ENCODE results near the gene KCTD11. TPM values are rescaled to one million over a fixed set of nuclear protein-coding genes. Genes with fewer than 3 reads are reported as not detected.

Gene KCTD11
- total and polyA plus RNA-seq, 2 of the 13 experiments (the other 11 are each of a cell fraction or from before 2014, with no cell fraction given): 1.6 to 2.6 TPM

GRCh38 chr17:7398612-7399011 is 46.6 kb downstream of the KCTD11 start:
- CTCF ChIA-PET (ENCODE audit: low intra/inter-chr PET ratio, low total read pairs): no interaction called here
- H3K27ac ChIP-seq (ENCODE audit: extremely low read length, insufficient read depth, low read length): no peak overlapping the region
- no peaks in the 10 kb centered on the region; a peak in 2 of 5 replicates for H3K27me3 ChIP-seq (ENCODE audit: control insufficient read depth in 1 of 2, insufficient read depth in 2 of 2, low read length in 2 of 2)
- no TSS peak for BruUV-seq (replicated peaks)
- no peaks in the 10 kb centered on the region for H4K20me1 ChIP-seq (ENCODE audit: insufficient read depth, low read length)
- in situ Hi-C loops (cut with HindIII; ENCODE audit: extremely low pct_ligation_motif_present, low pct_unique_long_range_greater_than_20kb): no loop called here
- H3K79me2 ChIP-seq (ENCODE audit: insufficient read depth, low read length): peaks cover 4% of the 10 kb centered on the region
- H3K9ac ChIP-seq (ENCODE audit: insufficient read depth, low read depth, low read length): no peak overlapping the region
- H3K4me1 ChIP-seq (ENCODE audit: insufficient read depth, low read length): peaks cover 17% of the 10 kb centered on the region
- H3K9me3 ChIP-seq (ENCODE audit: low read length): no peaks in the 10 kb centered on the region
- FAIRE-seq (no peak), ATAC-seq (no peak), DNase-seq (ENCODE audit: low spot score) (no peak)
- H3K4me3 ChIP-seq (replicated peaks in 1 of 3; ENCODE audit: insufficient read depth in 1 of 3, low read depth in 2 of 3, low read length in 3 of 3): no peak overlapping the region
- TF ChIP-seq POLR2A (IDR thresholded peaks at IDR 0.05; ENCODE audit: insufficient read depth in 1 of 2, low read depth in 2 of 2, low read length in 2 of 2) (0 out of 4 replicates have a peak, but pooled peaks of 1 of the 2 experiments have one; percentile 21), IRF1 (CRISPR knock-in tag; IDR thresholded peaks at IDR 0.05; ENCODE audit: low read depth) (no peak), ZNF121 (CRISPR knock-in tag; IDR thresholded peaks at IDR 0.05) (peak; percentile 90)
- WGBS (ENCODE audit: low lambda C conversion rate): 85% methylated on average over 2 of the region's 2 CpGs
- POLR2A ChIA-PET: interaction anchor here (0.6 to 1.5 kb wide), 3 partner anchors 36 to 162 kb away, joined by 3 to 4 read pairs (median 3); partner anchors contain the start of gene POLR2A
- H3K36me3 ChIP-seq (replicated peaks in 1 of 2; ENCODE audit: control insufficient read depth in 1 of 2, insufficient read depth in 2 of 2, low read length in 2 of 2): no peaks in the 10 kb centered on the region
- no peak overlapping the region for H3K4me2 ChIP-seq (ENCODE audit: low read depth, low read length)
- H2AFZ ChIP-seq (ENCODE audit: low read length): no peak overlapping the region
- intact Hi-C loops (cut with micrococcal nuclease; ENCODE audit: unreplicated experiment): no loop called here

DNA sequence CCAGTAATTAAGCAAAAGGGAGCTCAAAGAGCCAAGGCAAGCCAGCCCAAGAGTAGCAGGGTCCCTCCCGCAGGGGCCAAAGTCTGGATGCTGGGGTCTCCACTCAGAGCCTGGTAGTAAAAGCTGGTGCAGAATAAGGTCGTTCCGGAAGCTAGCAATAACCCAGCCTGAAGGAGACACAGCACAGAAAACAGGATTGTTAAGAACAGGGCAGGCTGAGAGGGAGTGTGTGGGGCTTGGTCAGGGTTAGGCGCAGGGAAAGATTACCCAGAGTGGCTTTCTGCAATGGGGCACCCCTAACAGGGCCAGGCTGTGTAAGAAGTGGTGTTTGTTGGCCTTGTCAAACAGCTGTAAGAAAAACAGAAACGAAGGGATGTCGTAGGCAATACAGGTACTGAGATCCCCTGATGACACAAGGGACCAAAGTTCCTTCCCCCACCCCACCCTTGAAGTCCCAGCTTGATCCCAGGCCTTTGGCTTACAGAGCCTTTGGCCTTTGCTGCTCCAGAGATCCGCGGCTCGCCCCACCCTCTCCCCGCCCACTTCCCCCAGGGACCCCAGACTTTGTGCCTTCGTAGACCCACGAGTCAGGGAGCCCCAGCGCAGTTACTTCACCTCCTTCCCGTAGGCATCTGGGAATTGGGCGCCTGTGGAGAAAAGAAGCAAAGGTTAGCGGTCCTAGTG is 51.2 kb downstream of the KCTD11 start:
- no peak overlapping the region for H2AFZ ChIP-seq (ENCODE audit: low read length)
- ChIA-PET CTCF (ENCODE audit: low intra/inter-chr PET ratio, low total read pairs) (no interaction called here), POLR2A (interaction anchor here (0.7 to 3.3 kb wide), 42 partner anchors 9 to 820 kb away, joined by 3 to 76 read pairs (median 6); partner anchors contain the start of genes ASGR2, CHRNB1, DVL2 and FGF11)
- peaks cover 4% of the 10 kb centered on the region for H3K79me2 ChIP-seq (ENCODE audit: insufficient read depth, low read length)
- peak overlapping the region; percentile 99 for H3K27ac ChIP-seq (ENCODE audit: extremely low read length, insufficient read depth, low read length)
- WGBS (ENCODE audit: low lambda C conversion rate): 3% methylated on average over 14 of the region's 16 CpGs
- H3K4me3 ChIP-seq (replicated peaks in 1 of 3; ENCODE audit: insufficient read depth in 1 of 3, low read depth in 2 of 3, low read length in 3 of 3): peak overlapping the region; percentile 76 to 95 (median 80)
- intact Hi-C loops (cut with micrococcal nuclease; ENCODE audit: unreplicated experiment) (loop anchor here (5.0 kb wide), 2 partner anchors 46 to 79 kb away; partner anchors contain the start of genes POLR2A, SLC35G6 and TMEM95), in situ Hi-C loops (cut with HindIII; ENCODE audit: extremely low pct_ligation_motif_present, low pct_unique_long_range_greater_than_20kb) (no loop called here)
- H3K4me1 ChIP-seq (ENCODE audit: insufficient read depth, low read length): peaks cover 18% of the 10 kb centered on the region
- no peaks in the 10 kb centered on the region for H4K20me1 ChIP-seq (ENCODE audit: insufficient read depth, low read length)
- H3K27me3 ChIP-seq (ENCODE audit: control insufficient read depth in 1 of 2, insufficient read depth in 2 of 2, low read length in 2 of 2): no peaks in the 10 kb centered on the region; a peak in 2 of 5 replicates
- DNase-seq (ENCODE audit: low spot score) (no peak), FAIRE-seq (peak; percentile 95), ATAC-seq (peak; percentile 55)
- TSS peak; percentile 87 for BruUV-seq (replicated peaks)
- peak overlapping the region; percentile 100 for H3K4me2 ChIP-seq (ENCODE audit: low read depth, low read length)
- H3K9me3 ChIP-seq (ENCODE audit: low read length): no peaks in the 10 kb centered on the region
- H3K36me3 ChIP-seq (replicated peaks in 1 of 2; ENCODE audit: control insufficient read depth in 1 of 2, insufficient read depth in 2 of 2, low read length in 2 of 2): no peaks in the 10 kb centered on the region
- peak overlapping the region; percentile 90 for H3K9ac ChIP-seq (ENCODE audit: insufficient read depth, low read depth, low read length)
- TF ChIP-seq RBAK (CRISPR knock-in tag; IDR thresholded peaks at IDR 0.05): 0 out of 2 replicates have a peak, but pooled peaks have one; percentile 17
- TF ChIP-seq E2F2 (CRISPR knock-in tag; IDR thresholded peaks at IDR 0.05; ENCODE audit: borderline replicate concordance): no peak
- TF ChIP-seq ZNF737 (CRISPR knock-in tag; IDR thresholded peaks at IDR 0.05; ENCODE audit: borderline replicate concordance): 0 out of 2 replicates have a peak, but pooled peaks have one; percentile 29
- TF ChIP-seq PAWR (CRISPR knock-in tag; IDR thresholded peaks at IDR 0.05; ENCODE audit: borderline replicate concordance): no peak
- TF ChIP-seq, protein P1, sequence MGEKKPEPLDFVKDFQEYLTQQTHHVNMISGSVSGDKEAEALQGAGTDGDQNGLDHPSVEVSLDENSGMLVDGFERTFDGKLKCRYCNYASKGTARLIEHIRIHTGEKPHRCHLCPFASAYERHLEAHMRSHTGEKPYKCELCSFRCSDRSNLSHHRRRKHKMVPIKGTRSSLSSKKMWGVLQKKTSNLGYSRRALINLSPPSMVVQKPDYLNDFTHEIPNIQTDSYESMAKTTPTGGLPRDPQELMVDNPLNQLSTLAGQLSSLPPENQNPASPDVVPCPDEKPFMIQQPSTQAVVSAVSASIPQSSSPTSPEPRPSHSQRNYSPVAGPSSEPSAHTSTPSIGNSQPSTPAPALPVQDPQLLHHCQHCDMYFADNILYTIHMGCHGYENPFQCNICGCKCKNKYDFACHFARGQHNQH (CRISPR knock-in tag; IDR thresholded peaks at IDR 0.05): peak; percentile 35; the same call in 1 of the 2 replicates
- TF ChIP-seq, protein P2, sequence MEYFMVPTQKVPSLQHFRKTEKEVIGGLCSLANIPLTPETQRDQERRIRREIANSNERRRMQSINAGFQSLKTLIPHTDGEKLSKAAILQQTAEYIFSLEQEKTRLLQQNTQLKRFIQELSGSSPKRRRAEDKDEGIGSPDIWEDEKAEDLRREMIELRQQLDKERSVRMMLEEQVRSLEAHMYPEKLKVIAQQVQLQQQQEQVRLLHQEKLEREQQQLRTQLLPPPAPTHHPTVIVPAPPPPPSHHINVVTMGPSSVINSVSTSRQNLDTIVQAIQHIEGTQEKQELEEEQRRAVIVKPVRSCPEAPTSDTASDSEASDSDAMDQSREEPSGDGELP (IDR thresholded peaks at IDR 0.05; ENCODE audit: borderline replicate concordance, low read depth): peak; percentile 93
- TF ChIP-seq ZNF501 (CRISPR knock-in tag; IDR thresholded peaks at IDR 0.05): 0 out of 2 replicates have a peak, but pooled peaks have one; percentile 33
- TF ChIP-seq ZNF543 (CRISPR knock-in tag; IDR thresholded peaks at IDR 0.05): peak; percentile 54; the same call in 1 of the 2 replicates
- TF ChIP-seq GATAD1 (CRISPR knock-in tag; IDR thresholded peaks at IDR 0.05): 0 out of 2 replicates have a peak, but pooled peaks have one; percentile 12
